Measurements from ENCODE around the gene SLC2A5. TPM values are rescaled to one million over a fixed set of nuclear protein-coding genes. Genes with fewer than 3 reads are reported as not detected.

The SLC2A5 gene
- total RNA-seq, 1 experiment from 2014 or later: not detected

DNA sequence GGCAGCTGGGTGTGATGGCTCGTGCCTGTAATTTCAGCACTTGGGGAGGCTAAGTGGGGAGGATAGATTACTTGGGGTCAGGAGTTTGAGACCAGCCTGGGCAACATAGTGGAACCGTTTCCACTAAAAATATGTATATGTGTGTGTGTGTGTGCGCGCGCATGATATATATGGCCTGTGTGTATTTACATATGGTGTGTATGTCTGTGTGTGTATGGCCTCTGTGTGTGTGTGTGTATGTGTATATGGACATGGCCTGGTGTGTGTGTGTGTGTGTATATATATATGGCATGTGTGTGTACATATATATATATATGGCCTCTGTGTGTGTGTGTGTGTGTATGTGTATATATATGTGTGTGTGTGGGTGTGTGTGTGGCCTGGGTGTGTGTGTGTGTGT, 27.2 kb downstream of the SLC2A5 start:
- Histone ChIP-seq H3K9me2 (replicated peaks; ENCODE audit: low read length) (no peaks in the 10 kb centered on the region), H3K79me2 (ENCODE audit: low read length) (no peaks in the 10 kb centered on the region), H3K27me3 (ENCODE audit: low read length) (no peaks in the 10 kb centered on the region), H3K4me2 (ENCODE audit: low read length) (no peak overlapping the region), H3F3A (ENCODE audit: low read length, unreplicated experiment) (no peaks in the 10 kb centered on the region), H3K9ac (ENCODE audit: low read length) (no peak overlapping the region), H4K20me1 (ENCODE audit: low read length) (no peaks in the 10 kb centered on the region), H3K9me3 (ENCODE audit: low read length) (no peaks in the 10 kb centered on the region), H3K27ac (ENCODE audit: low read length) (no peak overlapping the region), H2AFZ (ENCODE audit: low read length) (no peak overlapping the region), H3K4me1 (ENCODE audit: insufficient read depth, low read length) (no peaks in the 10 kb centered on the region), H3K4me3 (ENCODE audit: low read length) (no peak overlapping the region), H3K36me3 (ENCODE audit: low read depth, low read length) (no peaks in the 10 kb centered on the region)
- DNase-seq: no peak
- TF ChIP-seq EZH2phosphoT487 (IDR thresholded peaks at IDR 0.05; ENCODE audit: borderline replicate concordance, low read length) (no peak), EZH2 (IDR thresholded peaks at IDR 0.05; ENCODE audit: low read length, unreplicated experiment) (no peak), CTCF (conservative IDR thresholded peaks at IDR 0.05; ENCODE audit: low read depth, low read length) (no peak)
- ChIA-PET CTCF (no interaction called here), POLR2A (ENCODE audit: unreplicated experiment) (no interaction called here)
- no peak for ATAC-seq
- BruUV-seq (replicated peaks): no TSS peak
- intact Hi-C loops (cut with micrococcal nuclease): no loop called here

GRCh38 chr1:9041116-9041779, 28.2 kb downstream of the SLC2A5 start:
- Histone ChIP-seq H4K20me1 (ENCODE audit: low read length) (no peaks in the 10 kb centered on the region), H3K36me3 (ENCODE audit: low read depth, low read length) (no peaks in the 10 kb centered on the region), H3K4me1 (ENCODE audit: insufficient read depth, low read length) (no peaks in the 10 kb centered on the region), H3F3A (ENCODE audit: low read length, unreplicated experiment) (no peaks in the 10 kb centered on the region), H3K4me2 (ENCODE audit: low read length) (no peak overlapping the region), H3K27ac (ENCODE audit: low read length) (no peak overlapping the region), H3K9me3 (ENCODE audit: low read length) (no peaks in the 10 kb centered on the region), H3K9ac (ENCODE audit: low read length) (no peak overlapping the region), H3K4me3 (ENCODE audit: low read length) (no peak overlapping the region), H3K79me2 (ENCODE audit: low read length) (no peaks in the 10 kb centered on the region), H2AFZ (ENCODE audit: low read length) (no peak overlapping the region), H3K9me2 (replicated peaks; ENCODE audit: low read length) (no peaks in the 10 kb centered on the region), H3K27me3 (ENCODE audit: low read length) (no peaks in the 10 kb centered on the region)
- POLR2A ChIA-PET (ENCODE audit: unreplicated experiment): no interaction called here
- intact Hi-C loops (cut with micrococcal nuclease): no loop called here
- DNase-seq (no peak), ATAC-seq (no peak)
- BruUV-seq (replicated peaks): no TSS peak
- TF ChIP-seq CTCF (conservative IDR thresholded peaks at IDR 0.05; ENCODE audit: low read depth, low read length) (no peak), EZH2phosphoT487 (IDR thresholded peaks at IDR 0.05; ENCODE audit: borderline replicate concordance, low read length) (no peak), EZH2 (IDR thresholded peaks at IDR 0.05; ENCODE audit: low read length, unreplicated experiment) (no peak)
- CTCF ChIA-PET: no interaction called here

DNA sequence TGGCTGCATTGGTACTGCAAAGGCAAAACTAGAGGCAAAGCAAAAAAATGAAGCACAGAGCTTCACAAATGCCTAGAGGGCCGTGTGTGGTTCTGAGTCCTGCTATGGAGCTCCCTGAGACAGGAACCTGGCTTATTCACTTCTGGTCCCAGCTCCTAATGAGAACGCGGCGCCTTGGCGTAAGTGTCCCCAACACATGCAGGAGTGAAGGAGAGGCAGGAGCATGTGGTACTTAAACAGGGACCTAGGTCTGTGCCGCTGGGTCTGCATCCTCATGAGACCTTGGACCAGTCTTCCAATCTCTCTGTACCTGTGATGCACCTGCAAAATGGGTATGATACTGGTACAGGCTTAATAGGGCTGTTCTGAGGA, 28.8 kb downstream of the SLC2A5 start:
- Histone ChIP-seq H2AFZ (ENCODE audit: low read length) (no peak overlapping the region), H3K4me3 (ENCODE audit: low read length) (no peak overlapping the region), H3F3A (ENCODE audit: low read length, unreplicated experiment) (no peaks in the 10 kb centered on the region), H3K9ac (ENCODE audit: low read length) (no peak overlapping the region), H3K27me3 (ENCODE audit: low read length) (no peaks in the 10 kb centered on the region), H3K27ac (ENCODE audit: low read length) (no peak overlapping the region), H3K9me3 (ENCODE audit: low read length) (no peaks in the 10 kb centered on the region), H3K4me1 (ENCODE audit: insufficient read depth, low read length) (no peaks in the 10 kb centered on the region), H3K79me2 (ENCODE audit: low read length) (no peaks in the 10 kb centered on the region), H4K20me1 (ENCODE audit: low read length) (no peaks in the 10 kb centered on the region), H3K36me3 (ENCODE audit: low read depth, low read length) (no peaks in the 10 kb centered on the region), H3K4me2 (ENCODE audit: low read length) (no peak overlapping the region), H3K9me2 (replicated peaks; ENCODE audit: low read length) (no peaks in the 10 kb centered on the region)
- no peak for ATAC-seq
- TF ChIP-seq EZH2 (IDR thresholded peaks at IDR 0.05; ENCODE audit: low read length, unreplicated experiment) (no peak), CTCF (conservative IDR thresholded peaks at IDR 0.05; ENCODE audit: low read depth, low read length) (no peak), EZH2phosphoT487 (IDR thresholded peaks at IDR 0.05; ENCODE audit: borderline replicate concordance, low read length) (no peak)
- intact Hi-C loops (cut with micrococcal nuclease): no loop called here
- POLR2A ChIA-PET (ENCODE audit: unreplicated experiment): no interaction called here
- DNase-seq: no peak
- no TSS peak for BruUV-seq (replicated peaks)
- CTCF ChIA-PET: no interaction called here

Measured in PC-3 (cell line).